Measurements from ENCODE around the gene GSTA4. TPM values are rescaled to one million over a fixed set of nuclear protein-coding genes. Genes with fewer than 3 reads are reported as not detected.

The GSTA4 gene
- total and polyA plus RNA-seq, 2 of the 13 experiments (the other 11 are each of a cell fraction or from before 2014, with no cell fraction given), result 34.1 to 53.6 TPM

GRCh38 chr6:53028467-53028866 lies 33.4 kb upstream of the GSTA4 start:
- intact Hi-C loops (cut with micrococcal nuclease; ENCODE audit: unreplicated experiment) (no loop called here), in situ Hi-C loops (cut with HindIII; ENCODE audit: extremely low pct_ligation_motif_present, low pct_unique_long_range_greater_than_20kb) (no loop called here)
- H2AFZ ChIP-seq (ENCODE audit: low read length), result no peak overlapping the region
- CTCF ChIA-PET (ENCODE audit: low intra/inter-chr PET ratio, low total read pairs), result no interaction called here
- no peak for ATAC-seq
- no peaks in the 10 kb centered on the region for H3K27me3 ChIP-seq (ENCODE audit: control insufficient read depth in 1 of 2, insufficient read depth in 2 of 2, low read length in 2 of 2)
- TF ChIP-seq ZNF574 (CRISPR knock-in tag; IDR thresholded peaks at IDR 0.05) (no peak), PREB (CRISPR knock-in tag; IDR thresholded peaks at IDR 0.05) (no peak), STAT5B (CRISPR knock-in tag; IDR thresholded peaks at IDR 0.05) (no peak), ZNF775 (CRISPR knock-in tag; IDR thresholded peaks at IDR 0.05; ENCODE audit: borderline replicate concordance) (no peak), ZNF772 (CRISPR knock-in tag; IDR thresholded peaks at IDR 0.05) (no peak)
- no peaks in the 10 kb centered on the region for H3K4me1 ChIP-seq (ENCODE audit: insufficient read depth, low read length)
- DNase-seq (ENCODE audit: low spot score), result no peak
- no peaks in the 10 kb centered on the region for H4K20me1 ChIP-seq (ENCODE audit: insufficient read depth, low read length)
- H3K36me3 ChIP-seq (replicated peaks in 1 of 2; ENCODE audit: control insufficient read depth in 1 of 2, insufficient read depth in 2 of 2, low read length in 2 of 2), result peaks cover 22 to 59% of the 10 kb centered on the region in 2 experiments
- no peak overlapping the region for H3K9ac ChIP-seq (ENCODE audit: insufficient read depth, low read depth, low read length)
- H3K4me2 ChIP-seq (ENCODE audit: low read depth, low read length), result no peak overlapping the region
- H3K4me3 ChIP-seq (replicated peaks in 1 of 3; ENCODE audit: insufficient read depth in 1 of 3, low read depth in 2 of 3, low read length in 3 of 3), result no peak overlapping the region
- BruUV-seq (replicated peaks), result no TSS peak
- POLR2A ChIA-PET, result no interaction called here
- no peaks in the 10 kb centered on the region for H3K79me2 ChIP-seq (ENCODE audit: insufficient read depth, low read length)
- H3K9me3 ChIP-seq (ENCODE audit: low read length), result no peaks in the 10 kb centered on the region
- WGBS (ENCODE audit: low lambda C conversion rate), result 96% methylated on average over 1 of the region's 1 CpG
- no peak for FAIRE-seq
- H3K27ac ChIP-seq (ENCODE audit: extremely low read length, insufficient read depth, low read length), result no peak overlapping the region
